ENCODE measurements around the gene GIPC3.

The GIPC3 gene

GRCh38 chr19:3610745-3611717, 25.8 kb downstream of the GIPC3 start:
- no peak for TF ChIP-seq CTCF (IDR thresholded peaks at IDR 0.05; ENCODE audit: borderline replicate concordance, insufficient read depth, low read depth, low read length)
- no peak overlapping the region for H3K4me3 ChIP-seq (ENCODE audit: low read depth, low read length)

DNA sequence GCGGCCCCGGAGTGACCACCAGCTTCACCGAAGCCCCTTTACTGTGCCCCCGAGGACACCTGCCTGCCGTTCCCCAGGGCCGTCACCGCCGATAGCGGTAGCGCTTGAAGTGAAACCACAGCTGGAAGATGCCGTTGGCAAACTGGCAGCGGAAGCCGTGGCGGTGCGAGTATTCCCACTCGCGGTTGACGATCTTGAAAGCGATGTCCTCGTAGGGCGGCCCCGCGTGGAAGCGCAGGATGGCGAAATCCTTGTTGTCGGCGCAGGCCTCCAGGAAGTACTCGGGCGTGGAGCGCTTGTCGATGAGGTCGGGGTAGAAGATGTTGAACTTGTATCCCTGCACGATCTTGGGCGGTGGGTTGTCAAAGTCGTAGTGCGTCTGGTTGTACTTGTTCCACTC, 26.6 kb downstream of the GIPC3 start:
- no peak overlapping the region for H3K4me3 ChIP-seq (ENCODE audit: low read depth, low read length)
- no peak for TF ChIP-seq CTCF (IDR thresholded peaks at IDR 0.05; ENCODE audit: borderline replicate concordance, insufficient read depth, low read depth, low read length)

DNA sequence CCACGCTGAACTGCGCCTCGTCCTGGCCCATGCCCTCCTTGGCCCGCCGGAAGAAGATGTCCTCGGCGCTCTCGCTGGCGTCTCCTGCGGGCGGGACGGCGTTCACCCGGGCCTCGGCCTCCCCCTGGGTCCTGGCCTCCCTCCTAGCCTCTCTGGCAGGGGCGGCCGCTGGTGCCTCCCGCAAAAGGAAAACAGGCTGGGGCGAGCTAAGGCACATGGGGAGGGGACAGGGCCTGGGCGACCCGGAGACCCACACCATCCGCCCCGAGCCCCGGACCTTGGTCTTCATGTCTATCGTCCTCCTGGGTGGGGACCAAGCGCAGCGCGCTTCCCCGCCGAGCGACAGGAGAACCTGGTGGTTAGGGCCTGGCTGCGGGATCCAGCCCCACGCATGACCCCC, 27.1 kb downstream of the GIPC3 start:
- H3K4me3 ChIP-seq (ENCODE audit: low read depth, low read length), result no peak overlapping the region
- no peak for TF ChIP-seq CTCF (IDR thresholded peaks at IDR 0.05; ENCODE audit: borderline replicate concordance, insufficient read depth, low read depth, low read length)

GRCh38 chr19:3612901-3613741, 27.8 kb downstream of the GIPC3 start:
- TF ChIP-seq CTCF (IDR thresholded peaks at IDR 0.05; ENCODE audit: borderline replicate concordance, insufficient read depth, low read depth, low read length), result no peak
- H3K4me3 ChIP-seq (ENCODE audit: low read depth, low read length), result no peak overlapping the region

DNA sequence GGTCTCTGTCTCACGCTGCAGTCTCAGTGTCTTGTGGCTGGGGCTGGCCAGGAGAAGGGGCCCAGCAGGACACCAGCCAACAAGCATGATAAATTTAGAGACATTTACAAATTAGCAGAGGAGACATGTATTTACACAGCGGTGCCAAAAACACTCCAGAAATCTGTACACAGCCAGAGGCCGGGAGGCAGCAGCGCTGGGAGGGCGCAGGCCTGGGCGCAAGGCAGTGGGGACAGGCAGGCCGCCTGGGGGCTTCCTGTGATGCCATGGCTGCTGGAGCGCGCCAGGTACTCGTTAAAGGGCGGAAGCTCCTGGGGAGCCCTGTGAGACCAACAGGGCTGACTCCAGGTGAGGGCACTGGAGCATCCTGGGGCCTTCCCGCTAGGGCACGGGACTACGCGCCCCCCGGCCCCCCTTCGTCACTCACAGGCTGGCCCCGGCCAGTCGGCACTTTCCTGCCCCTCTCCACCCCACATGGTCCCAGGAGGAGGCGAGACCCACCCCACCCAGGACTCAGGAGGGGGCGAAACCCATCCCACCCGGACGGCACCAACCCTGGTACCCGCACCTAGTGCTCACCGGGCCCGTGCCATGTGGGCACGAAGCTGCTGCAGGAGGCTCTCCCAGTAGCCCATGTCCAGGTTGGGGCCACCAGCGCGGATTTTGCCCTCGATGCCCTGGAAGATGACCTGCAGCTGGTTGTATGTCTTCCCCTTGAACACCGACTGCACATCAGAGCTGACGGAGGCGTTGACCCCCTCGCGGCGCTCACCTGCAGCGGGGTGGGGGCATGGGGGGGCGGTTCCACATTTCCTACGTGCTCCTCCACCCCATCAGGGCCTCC, 28.8 kb downstream of the GIPC3 start:
- TF ChIP-seq CTCF (IDR thresholded peaks at IDR 0.05; ENCODE audit: borderline replicate concordance, insufficient read depth, low read depth, low read length), result no peak
- no peak overlapping the region for H3K4me3 ChIP-seq (ENCODE audit: low read depth, low read length)

- no peak for TF ChIP-seq CTCF (IDR thresholded peaks at IDR 0.05; ENCODE audit: borderline replicate concordance, insufficient read depth, low read depth, low read length)
- no peak overlapping the region for H3K4me3 ChIP-seq (ENCODE audit: low read depth, low read length)
Observed at GRCh38 chr19:3614858-3615505, 29.7 kb downstream of the GIPC3 start.
